WTC11 (cell line): Measurements from ENCODE around the gene GOLGA6L2. TPM values are rescaled to one million over a fixed set of nuclear protein-coding genes. Genes with fewer than 3 reads are reported as not detected.

ENCODE experiments used
- ATAC-seq: fragments of 200-7000 bp; cut with Tn5 transposase; 2 replicates; pipeline ENCODE4 v1.10.0; 2021; ENCODE audit warnings: mild to moderate bottlenecking, moderate library complexity
- CTCF ChIA-PET: fragments of 300-600 bp; sonication (Branson Sonifier 250); formaldehyde crosslinking; loops from one replicate; lab custom pipeline; 2021; ENCODE audit warnings: antibody characterized with exemption; lab: Charles Lee
- POLR2A ChIA-PET: fragments of 350-600 bp; sonication (Branson Sonifier 250); formaldehyde crosslinking; loops from one replicate; lab custom pipeline; 2021; ENCODE audit warnings: antibody characterized with exemption; lab: Charles Lee
- DNase-seq: peaks from one replicate; pipeline ENCODE4 v3.0.0; 2021; ENCODE audit warnings: low spot score
- H3K27ac Mint-ChIP-seq: 2 replicates; pipeline ENCODE4 v1.8.0; 2021; ENCODE audit warnings: mixed read lengths
- H3K27me3 Mint-ChIP-seq: 2 replicates; pipeline ENCODE4 v1.8.0; 2021; ENCODE audit warnings: low read depth, mild to moderate bottlenecking, moderate library complexity, mixed read lengths
- H3K36me3 Mint-ChIP-seq: 2 replicates; pipeline ENCODE4 v1.8.0; 2021; ENCODE audit warnings: mixed read lengths
- H3K4me1 Mint-ChIP-seq: 2 replicates; pipeline ENCODE4 v1.8.0; 2022; ENCODE audit warnings: mixed read lengths
- H3K4me3 Mint-ChIP-seq: 2 replicates; pipeline ENCODE4 v1.8.0; 2021; ENCODE audit warnings: mild to moderate bottlenecking, moderate library complexity, mixed read lengths
- H3K9me3 Mint-ChIP-seq: 2 replicates; pipeline ENCODE4 v1.8.0; 2021; ENCODE audit warnings: mixed read lengths
- E2F5 ChIP-seq: sonication (generic); formaldehyde crosslinking; IDR thresholded peaks from 2 replicates; pipeline ENCODE4 v1.8.1; 2022; ENCODE audit warnings: mild to moderate bottlenecking, moderate library complexity, missing genetic modification reagents
- FOXK1 ChIP-seq: sonication (generic); formaldehyde crosslinking; IDR thresholded peaks from 2 replicates; pipeline ENCODE4 v1.8.0; 2022; ENCODE audit warnings: mild to moderate bottlenecking, moderate library complexity, missing genetic modification reagents
- FOXP1 ChIP-seq: sonication (generic); formaldehyde crosslinking; IDR thresholded peaks from 2 replicates; pipeline ENCODE4 v1.8.0; 2022; ENCODE audit warnings: missing genetic modification reagents, mild to moderate bottlenecking, moderate library complexity, borderline replicate concordance
- GABPB1 ChIP-seq: sonication (generic); formaldehyde crosslinking; IDR thresholded peaks from 2 replicates; pipeline ENCODE4 v1.8.1; 2023; ENCODE audit warnings: mild to moderate bottlenecking, missing genetic modification reagents
- KAT7 ChIP-seq: sonication (generic); formaldehyde crosslinking; IDR thresholded peaks from 2 replicates; pipeline ENCODE4 v1.8.1; 2023; ENCODE audit warnings: missing genetic modification reagents, mild to moderate bottlenecking, borderline replicate concordance
- MXD4 ChIP-seq: fragments of 250-450 bp; sonication (Bioruptor Pico); IDR thresholded peaks from 2 replicates; pipeline ENCODE4 v1.8.0; 2021; ENCODE audit warnings: mild to moderate bottlenecking, moderate library complexity, borderline replicate concordance
- NFATC4 ChIP-seq: fragments of 250-450 bp; sonication (Bioruptor Pico); IDR thresholded peaks from 2 replicates; pipeline ENCODE4 v1.9.0; 2021; ENCODE audit warnings: mild to moderate bottlenecking
- NFE2L1 ChIP-seq: sonication (generic); formaldehyde crosslinking; IDR thresholded peaks from 2 replicates; pipeline ENCODE4 v1.8.1; 2023; ENCODE audit warnings: missing genetic modification reagents
- RORB ChIP-seq: fragments of 250-450 bp; sonication (Bioruptor Pico); IDR thresholded peaks from 2 replicates; pipeline ENCODE4 v1.9.0; 2021; ENCODE audit warnings: mild to moderate bottlenecking
- SMAD3 ChIP-seq: sonication (generic); formaldehyde crosslinking; IDR thresholded peaks from 2 replicates; pipeline ENCODE4 v1.8.0; 2022; ENCODE audit warnings: missing genetic modification reagents, mild to moderate bottlenecking, borderline replicate concordance
- TEAD1 ChIP-seq: sonication (generic); formaldehyde crosslinking; IDR thresholded peaks from 2 replicates; pipeline ENCODE4 v1.8.0; 2022; ENCODE audit warnings: mild to moderate bottlenecking, missing genetic modification reagents
- TP53 ChIP-seq: sonication (generic); formaldehyde crosslinking; IDR thresholded peaks from 2 replicates; pipeline ENCODE4 v1.8.1; 2023; ENCODE audit warnings: mild to moderate bottlenecking, missing genetic modification reagents
- ZNF416 ChIP-seq: fragments of 250-450 bp; sonication (Bioruptor Pico); IDR thresholded peaks from 2 replicates; pipeline ENCODE4 v1.9.0; 2021; ENCODE audit warnings: mild to moderate bottlenecking, inconsistent platforms
- ZNF423 ChIP-seq: fragments of 250-450 bp; sonication (Bioruptor Pico); IDR thresholded peaks from 2 replicates; pipeline ENCODE4 v2.1.2; 2022; ENCODE audit warnings: mild to moderate bottlenecking, moderate library complexity
- ZNF671 ChIP-seq: fragments of 250-450 bp; sonication (Bioruptor Pico); IDR thresholded peaks from 2 replicates; pipeline ENCODE4 v1.8.0; 2021; ENCODE audit warnings: mild to moderate bottlenecking
- total RNA-seq: library from RNA; stranded (reverse); gene quantifications from 3 replicates; pipeline ENCODE4 v1.2.3, GENCODE V29; 2021
- TF ChIP-seq, protein P1 (sequence below): fragments of 250-450 bp; sonication (Bioruptor Pico); IDR thresholded peaks from 2 replicates; pipeline ENCODE4 v2.1.2; 2022; ENCODE audit warnings: mild to moderate bottlenecking, moderate library complexity
- TF ChIP-seq, protein P2 (sequence below): fragments of 250-450 bp; sonication (Bioruptor Pico); IDR thresholded peaks from 2 replicates; pipeline ENCODE4 v1.8.0; 2021; ENCODE audit warnings: mild to moderate bottlenecking
- TF ChIP-seq, protein P3 (sequence below): sonication (generic); formaldehyde crosslinking; IDR thresholded peaks from 2 replicates; pipeline ENCODE4 v1.8.1; 2023; ENCODE audit warnings: mild to moderate bottlenecking, missing genetic modification reagents, moderate library complexity
- TF ChIP-seq, protein P4 (sequence below): sonication (generic); formaldehyde crosslinking; IDR thresholded peaks from 2 replicates; pipeline ENCODE4 v1.8.1; 2023; ENCODE audit warnings: mild to moderate bottlenecking, moderate library complexity, missing genetic modification reagents
- TF ChIP-seq, protein P5 (sequence below): sonication (generic); formaldehyde crosslinking; IDR thresholded peaks from 2 replicates; pipeline ENCODE4 v1.8.0; 2022; ENCODE audit warnings: mild to moderate bottlenecking, missing genetic modification reagents
- TF ChIP-seq, protein P6 (sequence below): sonication (generic); formaldehyde crosslinking; IDR thresholded peaks from 2 replicates; pipeline ENCODE4 v1.8.0; 2023; ENCODE audit warnings: missing genetic modification reagents
- TF ChIP-seq, protein P7 (sequence below): sonication (generic); formaldehyde crosslinking; IDR thresholded peaks from 2 replicates; pipeline ENCODE4 v1.8.0; 2022; ENCODE audit warnings: missing genetic modification reagents

GOLGA6L2 gene
- total RNA-seq, 1 experiment from 2014 or later, result not detected

DNA sequence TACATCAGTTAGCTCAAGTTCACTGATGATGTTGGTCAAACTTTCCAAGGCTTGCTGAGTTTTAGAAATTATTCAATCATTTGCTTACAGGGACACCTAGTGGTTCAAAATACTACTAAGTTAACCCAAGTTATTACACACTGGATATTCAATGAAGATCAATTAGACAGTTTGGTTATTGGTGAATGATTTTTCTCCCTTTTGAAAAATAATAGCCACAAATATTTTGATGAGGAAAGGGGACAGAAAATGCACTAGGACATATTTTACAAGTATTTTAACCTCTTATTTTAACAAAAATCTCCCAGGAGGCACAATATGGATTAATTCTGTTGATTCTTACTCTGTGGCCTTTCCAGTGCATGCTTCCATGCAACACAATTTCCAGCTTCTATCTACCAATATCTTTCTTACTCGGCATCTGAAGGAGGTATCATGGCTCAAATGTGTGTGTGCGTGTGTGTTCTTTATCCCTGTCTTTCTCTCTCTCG, 20.1 kb upstream of the GOLGA6L2 start:
- no peaks in the 10 kb centered on the region for H3K4me1 Mint-ChIP-seq
- CTCF ChIA-PET, result no interaction called here
- ATAC-seq, result no peak
- no peak for DNase-seq
- TF ChIP-seq, protein P1, sequence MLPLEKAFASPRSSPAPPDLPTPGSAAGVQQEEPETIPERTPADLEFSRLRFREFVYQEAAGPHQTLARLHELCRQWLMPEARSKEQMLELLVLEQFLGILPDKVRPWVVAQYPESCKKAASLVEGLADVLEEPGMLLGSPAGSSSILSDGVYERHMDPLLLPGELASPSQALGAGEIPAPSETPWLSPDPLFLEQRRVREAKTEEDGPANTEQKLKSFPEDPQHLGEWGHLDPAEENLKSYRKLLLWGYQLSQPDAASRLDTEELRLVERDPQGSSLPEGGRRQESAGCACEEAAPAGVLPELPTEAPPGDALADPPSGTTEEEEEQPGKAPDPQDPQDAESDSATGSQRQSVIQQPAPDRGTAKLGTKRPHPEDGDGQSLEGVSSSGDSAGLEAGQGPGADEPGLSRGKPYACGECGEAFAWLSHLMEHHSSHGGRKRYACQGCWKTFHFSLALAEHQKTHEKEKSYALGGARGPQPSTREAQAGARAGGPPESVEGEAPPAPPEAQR (CRISPR knock-in tag), result no peak
- TF ChIP-seq, protein P2, sequence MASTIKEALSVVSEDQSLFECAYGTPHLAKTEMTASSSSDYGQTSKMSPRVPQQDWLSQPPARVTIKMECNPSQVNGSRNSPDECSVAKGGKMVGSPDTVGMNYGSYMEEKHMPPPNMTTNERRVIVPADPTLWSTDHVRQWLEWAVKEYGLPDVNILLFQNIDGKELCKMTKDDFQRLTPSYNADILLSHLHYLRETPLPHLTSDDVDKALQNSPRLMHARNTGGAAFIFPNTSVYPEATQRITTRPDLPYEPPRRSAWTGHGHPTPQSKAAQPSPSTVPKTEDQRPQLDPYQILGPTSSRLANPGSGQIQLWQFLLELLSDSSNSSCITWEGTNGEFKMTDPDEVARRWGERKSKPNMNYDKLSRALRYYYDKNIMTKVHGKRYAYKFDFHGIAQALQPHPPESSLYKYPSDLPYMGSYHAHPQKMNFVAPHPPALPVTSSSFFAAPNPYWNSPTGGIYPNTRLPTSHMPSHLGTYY (CRISPR knock-in tag), result no peak
- TF ChIP-seq, protein P3, sequence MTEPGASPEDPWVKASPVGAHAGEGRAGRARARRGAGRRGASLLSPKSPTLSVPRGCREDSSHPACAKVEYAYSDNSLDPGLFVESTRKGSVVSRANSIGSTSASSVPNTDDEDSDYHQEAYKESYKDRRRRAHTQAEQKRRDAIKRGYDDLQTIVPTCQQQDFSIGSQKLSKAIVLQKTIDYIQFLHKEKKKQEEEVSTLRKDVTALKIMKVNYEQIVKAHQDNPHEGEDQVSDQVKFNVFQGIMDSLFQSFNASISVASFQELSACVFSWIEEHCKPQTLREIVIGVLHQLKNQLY (CRISPR knock-in tag), result no peak
- no peak for TF ChIP-seq SMAD3 (CRISPR knock-in tag)
- TF ChIP-seq NFATC4 (CRISPR knock-in tag), result no peak
- TF ChIP-seq TEAD1 (CRISPR knock-in tag), result no peak
- no peak for TF ChIP-seq GABPB1 (CRISPR knock-in tag)
- TF ChIP-seq E2F5 (CRISPR knock-in tag), result no peak
- no peak for TF ChIP-seq KAT7 (CRISPR knock-in tag)
- no peak for TF ChIP-seq ZNF423 (CRISPR knock-in tag)
- no peak for TF ChIP-seq TP53 (CRISPR knock-in tag)
- no peak for TF ChIP-seq ZNF416 (CRISPR knock-in tag)
- TF ChIP-seq, protein P4, sequence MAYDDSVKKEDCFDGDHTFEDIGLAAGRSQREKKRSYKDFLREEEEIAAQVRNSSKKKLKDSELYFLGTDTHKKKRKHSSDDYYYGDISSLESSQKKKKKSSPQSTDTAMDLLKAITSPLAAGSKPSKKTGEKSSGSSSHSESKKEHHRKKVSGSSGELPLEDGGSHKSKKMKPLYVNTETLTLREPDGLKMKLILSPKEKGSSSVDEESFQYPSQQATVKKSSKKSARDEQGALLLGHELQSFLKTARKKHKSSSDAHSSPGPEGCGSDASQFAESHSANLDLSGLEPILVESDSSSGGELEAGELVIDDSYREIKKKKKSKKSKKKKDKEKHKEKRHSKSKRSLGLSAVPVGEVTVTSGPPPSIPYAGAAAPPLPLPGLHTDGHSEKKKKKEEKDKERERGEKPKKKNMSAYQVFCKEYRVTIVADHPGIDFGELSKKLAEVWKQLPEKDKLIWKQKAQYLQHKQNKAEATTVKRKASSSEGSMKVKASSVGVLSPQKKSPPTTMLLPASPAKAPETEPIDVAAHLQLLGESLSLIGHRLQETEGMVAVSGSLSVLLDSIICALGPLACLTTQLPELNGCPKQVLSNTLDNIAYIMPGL (CRISPR knock-in tag), result no peak
- no peak for TF ChIP-seq MXD4
- TF ChIP-seq FOXP1 (CRISPR knock-in tag), result no peak
- no peak for TF ChIP-seq ZNF671
- no peak for TF ChIP-seq NFE2L1 (CRISPR knock-in tag)
- POLR2A ChIA-PET, result no interaction called here
- H3K27me3 Mint-ChIP-seq, result no peaks in the 10 kb centered on the region
- no peak overlapping the region for H3K4me3 Mint-ChIP-seq
- H3K9me3 Mint-ChIP-seq, result peaks cover 43% of the 10 kb centered on the region
- H3K36me3 Mint-ChIP-seq, result peaks cover 15% of the 10 kb centered on the region
- no peak overlapping the region for H3K27ac Mint-ChIP-seq

- H3K36me3 Mint-ChIP-seq, result peaks cover 24% of the 10 kb centered on the region
- CTCF ChIA-PET, result no interaction called here
- POLR2A ChIA-PET, result no interaction called here
- DNase-seq (no peak), ATAC-seq (no peak)
- peaks cover 43% of the 10 kb centered on the region for H3K9me3 Mint-ChIP-seq
- no peaks in the 10 kb centered on the region for H3K4me1 Mint-ChIP-seq
- H3K27me3 Mint-ChIP-seq, result no peaks in the 10 kb centered on the region
- H3K27ac Mint-ChIP-seq, result no peak overlapping the region
- no peak overlapping the region for H3K4me3 Mint-ChIP-seq
- TF ChIP-seq FOXK1 (CRISPR knock-in tag), result no peak
- TF ChIP-seq NFATC4 (CRISPR knock-in tag), result no peak
- TF ChIP-seq GABPB1 (CRISPR knock-in tag), result no peak
- TF ChIP-seq, protein P5, sequence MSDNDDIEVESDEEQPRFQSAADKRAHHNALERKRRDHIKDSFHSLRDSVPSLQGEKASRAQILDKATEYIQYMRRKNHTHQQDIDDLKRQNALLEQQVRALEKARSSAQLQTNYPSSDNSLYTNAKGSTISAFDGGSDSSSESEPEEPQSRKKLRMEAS (CRISPR knock-in tag), result no peak
- TF ChIP-seq, protein P6, sequence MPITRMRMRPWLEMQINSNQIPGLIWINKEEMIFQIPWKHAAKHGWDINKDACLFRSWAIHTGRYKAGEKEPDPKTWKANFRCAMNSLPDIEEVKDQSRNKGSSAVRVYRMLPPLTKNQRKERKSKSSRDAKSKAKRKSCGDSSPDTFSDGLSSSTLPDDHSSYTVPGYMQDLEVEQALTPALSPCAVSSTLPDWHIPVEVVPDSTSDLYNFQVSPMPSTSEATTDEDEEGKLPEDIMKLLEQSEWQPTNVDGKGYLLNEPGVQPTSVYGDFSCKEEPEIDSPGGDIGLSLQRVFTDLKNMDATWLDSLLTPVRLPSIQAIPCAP, result no peak
- TF ChIP-seq, protein P7, sequence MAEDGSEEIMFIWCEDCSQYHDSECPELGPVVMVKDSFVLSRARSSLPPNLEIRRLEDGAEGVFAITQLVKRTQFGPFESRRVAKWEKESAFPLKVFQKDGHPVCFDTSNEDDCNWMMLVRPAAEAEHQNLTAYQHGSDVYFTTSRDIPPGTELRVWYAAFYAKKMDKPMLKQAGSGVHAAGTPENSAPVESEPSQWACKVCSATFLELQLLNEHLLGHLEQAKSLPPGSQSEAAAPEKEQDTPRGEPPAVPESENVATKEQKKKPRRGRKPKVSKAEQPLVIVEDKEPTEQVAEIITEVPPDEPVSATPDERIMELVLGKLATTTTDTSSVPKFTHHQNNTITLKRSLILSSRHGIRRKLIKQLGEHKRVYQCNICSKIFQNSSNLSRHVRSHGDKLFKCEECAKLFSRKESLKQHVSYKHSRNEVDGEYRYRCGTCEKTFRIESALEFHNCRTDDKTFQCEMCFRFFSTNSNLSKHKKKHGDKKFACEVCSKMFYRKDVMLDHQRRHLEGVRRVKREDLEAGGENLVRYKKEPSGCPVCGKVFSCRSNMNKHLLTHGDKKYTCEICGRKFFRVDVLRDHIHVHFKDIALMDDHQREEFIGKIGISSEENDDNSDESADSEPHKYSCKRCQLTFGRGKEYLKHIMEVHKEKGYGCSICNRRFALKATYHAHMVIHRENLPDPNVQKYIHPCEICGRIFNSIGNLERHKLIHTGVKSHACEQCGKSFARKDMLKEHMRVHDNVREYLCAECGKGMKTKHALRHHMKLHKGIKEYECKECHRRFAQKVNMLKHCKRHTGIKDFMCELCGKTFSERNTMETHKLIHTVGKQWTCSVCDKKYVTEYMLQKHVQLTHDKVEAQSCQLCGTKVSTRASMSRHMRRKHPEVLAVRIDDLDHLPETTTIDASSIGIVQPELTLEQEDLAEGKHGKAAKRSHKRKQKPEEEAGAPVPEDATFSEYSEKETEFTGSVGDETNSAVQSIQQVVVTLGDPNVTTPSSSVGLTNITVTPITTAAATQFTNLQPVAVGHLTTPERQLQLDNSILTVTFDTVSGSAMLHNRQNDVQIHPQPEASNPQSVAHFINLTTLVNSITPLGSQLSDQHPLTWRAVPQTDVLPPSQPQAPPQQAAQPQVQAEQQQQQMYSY (CRISPR knock-in tag), result no peak
- TF ChIP-seq RORB (CRISPR knock-in tag), result no peak
These were observed 10.8 kb upstream of the GOLGA6L2 start for GRCh38 chr15:23457890-23458289.
